GM18909 (cell line): ENCODE measurements around the gene SLC38A7.
"Not testable (repeated sequence)": the region's sequence is repeated elsewhere in the genome, so short reads cannot be mapped to it uniquely, and the experiment has no call there.

ENCODE experiments used
- ATAC-seq: cut with Tn5 transposase; IDR thresholded peaks from one replicate; pipeline ENCODE4 v1.9.1; 2021; ENCODE audit warnings: mild to moderate bottlenecking; ENCODE audit not compliant: unreplicated experiment, poor library complexity

Gene SLC38A7

GRCh38 chr16:58684354-58685083 lies at the start of gene SLC38A7:
SLC38A7 (minus strand) TSS chr16:58684770; CDS start chr16:58680126, 4,644 bp downstream.
- ATAC-seq, result peak; percentile 98

- peak; percentile 95 for ATAC-seq
These were observed 49.3 kb upstream of the SLC38A7 start, which contains the start of gene GOT2 for GRCh38 chr16:58733671-58734458. GOT2 (minus strand) TSS chr16:58734316; CDS start chr16:58734228, 88 bp downstream.

- ATAC-seq, result no peak
These were observed 48.7 kb upstream of the SLC38A7 start for GRCh38 chr16:58733248-58733670.

GRCh38 chr16:58732545-58733247 lies 48.1 kb upstream of the SLC38A7 start:
- peak; percentile 52 for ATAC-seq

- no peak for ATAC-seq
These were observed 46.3 kb upstream of the SLC38A7 start for GRCh38 chr16:58730724-58731370.

- no peak for ATAC-seq
These were observed 43.4 kb upstream of the SLC38A7 start for GRCh38 chr16:58727796-58728568.

- ATAC-seq, result no peak
These were observed 42.6 kb upstream of the SLC38A7 start for GRCh38 chr16:58727028-58727781.

- no peak for ATAC-seq
These were observed 38.5 kb upstream of the SLC38A7 start for GRCh38 chr16:58723109-58723508.

GRCh38 chr16:58717994-58718393 lies 33.4 kb upstream of the SLC38A7 start:
- ATAC-seq, result no peak

- ATAC-seq, result no peak
These were observed 31.9 kb upstream of the SLC38A7 start for GRCh38 chr16:58716468-58716867.

GRCh38 chr16:58713742-58714141 lies 29.2 kb upstream of the SLC38A7 start:
- ATAC-seq, result no peak

GRCh38 chr16:58709333-58709732 lies 24.8 kb upstream of the SLC38A7 start:
- no peak for ATAC-seq

GRCh38 chr16:58699151-58699550 lies 14.6 kb upstream of the SLC38A7 start:
- no peak for ATAC-seq

- no peak for ATAC-seq
These were observed 10.8 kb upstream of the SLC38A7 start for GRCh38 chr16:58695368-58695767.

GRCh38 chr16:58692450-58692849 lies 7.9 kb upstream of the SLC38A7 start:
- no peak for ATAC-seq

GRCh38 chr16:58686985-58687706 lies 2.6 kb upstream of the SLC38A7 start:
- not testable (repeated sequence) for ATAC-seq

- no peak for ATAC-seq
These were observed 497 bp upstream of the SLC38A7 start for GRCh38 chr16:58685084-58685449.

- peak; percentile 9 for ATAC-seq
These were observed 593 bp downstream of the SLC38A7 start for GRCh38 chr16:58684001-58684353.
